HG03378 (cell line): Measurements from ENCODE around the gene CABP2.
A peak's percentile ranks its signal among the peaks of the same experiment; 100 is the strongest.
"Not testable (repeated sequence)": the region's sequence is repeated elsewhere in the genome, so short reads cannot be mapped to it uniquely, and the experiment has no call there.

Source experiments
- ATAC-seq: cut with Tn5 transposase; IDR thresholded peaks from one replicate; pipeline ENCODE4 v1.9.1; 2021; ENCODE audit warnings: mild to moderate bottlenecking, moderate library complexity; ENCODE audit not compliant: unreplicated experiment

The CABP2 gene

DNA sequence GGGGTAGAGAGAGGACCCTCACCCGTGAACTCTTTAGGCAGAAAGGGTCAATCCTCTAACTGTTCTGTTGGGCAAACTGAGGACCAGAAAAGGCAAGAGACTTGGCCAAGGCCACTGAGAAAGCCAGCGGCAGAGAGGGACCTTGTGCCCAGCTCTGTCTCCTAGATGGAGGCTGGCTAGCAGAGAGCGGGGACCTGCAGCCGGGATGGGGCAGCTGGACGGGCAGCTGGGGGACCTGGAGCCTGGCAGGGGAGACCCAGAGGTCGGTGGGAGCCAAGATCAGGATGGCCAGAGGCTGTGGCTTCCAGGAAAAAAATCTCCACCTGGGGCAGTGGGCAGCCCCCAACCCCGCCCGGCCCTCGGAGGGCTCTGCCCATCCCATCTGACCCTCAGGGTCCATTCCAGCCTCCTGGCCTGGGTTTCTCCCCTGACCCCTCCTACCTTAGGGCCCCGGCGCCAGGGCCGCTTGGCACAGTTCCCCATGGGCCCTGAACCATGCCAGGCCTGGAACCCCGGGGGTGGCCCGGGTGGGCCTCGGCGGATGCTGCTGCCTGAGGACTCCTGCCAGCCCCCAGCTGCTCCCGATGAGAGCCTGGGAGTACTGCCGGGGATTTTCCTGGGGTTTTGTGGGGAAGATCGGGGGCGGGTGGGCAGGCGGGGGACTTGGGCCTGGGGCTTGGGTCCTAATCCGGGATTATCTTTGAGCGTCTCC is at the start of gene CABP2:
TSS of gene CABP2 (minus strand) at position 603 of the 712 bp plus-strand sequence. CDS start at position 483, 120 bp downstream.
- ATAC-seq = no peak

DNA sequence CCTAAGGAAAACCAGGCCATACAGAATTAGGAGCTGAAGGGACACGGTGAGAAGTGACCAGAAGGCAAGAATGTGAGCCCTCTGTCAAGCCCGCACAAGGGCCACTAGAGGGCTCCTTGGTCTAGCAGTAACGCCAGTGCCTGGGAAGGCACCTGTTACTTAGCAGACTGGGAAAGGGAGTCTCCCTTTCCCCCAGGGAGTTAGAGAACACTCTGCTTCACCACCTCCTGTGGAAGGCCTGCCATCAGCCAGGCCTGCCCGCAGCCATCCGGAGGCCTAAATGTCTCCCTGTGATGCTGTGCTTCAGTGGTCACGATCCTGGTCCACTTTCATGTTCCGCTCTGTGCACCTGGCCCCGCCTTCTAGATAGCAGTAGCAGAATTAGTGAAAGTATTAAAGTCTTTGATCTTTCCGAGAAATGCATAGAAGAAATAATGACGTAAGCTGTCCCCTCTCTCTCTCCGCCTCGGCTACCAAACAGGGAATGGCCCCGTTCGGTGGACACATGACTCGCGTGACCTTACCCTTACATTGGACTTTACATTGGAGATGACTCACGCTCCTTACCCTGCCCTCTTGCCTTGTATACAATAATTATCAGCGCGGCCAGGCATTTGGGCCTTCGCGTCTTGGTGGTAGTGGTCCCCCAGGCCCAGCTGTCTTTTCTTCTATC is 49.6 kb upstream of the CABP2 start:
- no peak for ATAC-seq

DNA sequence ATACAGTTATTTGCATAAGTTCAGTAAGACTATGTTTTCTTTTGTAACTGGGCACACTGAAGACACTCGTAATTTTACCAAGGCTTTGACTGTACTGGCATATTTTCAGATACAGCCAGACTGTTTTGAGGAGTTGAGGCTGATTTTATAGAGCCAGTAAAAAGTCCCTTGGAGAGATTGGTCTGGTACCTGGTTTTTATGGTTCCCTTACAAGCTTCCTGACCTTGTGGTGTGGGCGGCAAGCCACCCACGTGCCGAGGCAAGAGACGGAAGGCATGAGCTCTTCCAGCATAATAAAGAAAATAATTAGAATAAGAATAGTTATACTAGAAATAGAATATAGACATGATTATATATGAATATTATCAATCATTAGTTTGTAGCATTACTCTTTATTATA is 49.1 kb upstream of the CABP2 start:
- ATAC-seq = no peak

DNA sequence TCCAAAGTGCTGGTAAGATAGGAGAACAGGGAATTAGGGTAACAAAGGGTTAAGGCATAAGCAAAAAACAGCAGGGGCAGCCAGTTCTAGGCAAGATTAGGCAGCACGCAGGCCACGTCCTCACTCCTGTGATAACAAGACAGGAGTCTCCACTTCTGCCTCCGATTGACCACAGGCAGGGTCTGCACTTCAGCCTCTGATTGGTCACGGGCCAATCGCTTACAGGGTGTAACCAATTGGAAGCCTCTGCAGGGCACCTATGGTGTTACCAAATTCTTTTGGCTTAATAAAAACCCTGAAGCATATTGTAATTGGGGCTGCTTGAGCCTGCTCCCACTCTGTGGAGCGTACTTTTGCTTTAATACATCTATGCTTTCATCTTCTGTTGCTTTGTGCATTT is 48.2 kb upstream of the CABP2 start:
- no peak for ATAC-seq

DNA sequence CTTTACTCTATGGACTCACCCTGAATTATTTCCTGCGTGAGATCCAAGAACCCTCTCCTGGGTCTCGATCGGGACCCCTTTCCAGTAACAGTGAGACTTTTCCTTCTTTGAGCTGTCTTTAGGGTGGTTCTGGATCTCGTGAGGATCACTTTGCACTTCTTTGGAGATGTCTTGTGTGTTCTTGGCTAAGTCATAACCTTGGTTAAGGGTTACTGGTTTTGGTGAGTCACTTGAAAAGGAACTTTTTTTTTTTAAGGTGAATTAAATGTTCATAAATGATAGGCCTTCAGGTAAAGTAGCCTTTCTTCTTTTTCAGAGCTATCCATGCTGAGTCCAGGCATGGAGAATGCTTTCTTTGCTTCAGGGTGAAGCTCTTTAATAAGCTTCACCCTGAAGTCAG is 41.0 kb upstream of the CABP2 start:
- ATAC-seq = no peak

DNA sequence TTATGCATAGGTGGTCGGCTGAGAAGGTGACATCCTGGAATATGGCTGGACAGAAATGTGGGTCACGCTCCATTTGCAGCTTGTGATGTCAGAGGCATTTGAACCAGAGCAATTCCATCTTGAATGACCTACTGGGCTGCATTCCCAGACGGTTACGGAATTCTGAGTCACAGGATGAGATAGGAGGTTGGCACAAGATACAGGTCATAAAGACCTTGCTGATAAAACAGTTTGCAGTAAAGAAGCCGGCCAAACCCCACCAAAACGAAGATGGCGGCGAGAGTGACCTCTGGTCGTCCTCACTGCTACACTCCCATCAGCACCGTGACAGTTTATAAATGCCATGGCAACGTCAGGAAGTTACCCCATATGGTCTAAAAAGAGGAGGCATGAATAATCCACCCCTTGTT is 40.5 kb upstream of the CABP2 start:
- ATAC-seq = not testable (repeated sequence)

DNA sequence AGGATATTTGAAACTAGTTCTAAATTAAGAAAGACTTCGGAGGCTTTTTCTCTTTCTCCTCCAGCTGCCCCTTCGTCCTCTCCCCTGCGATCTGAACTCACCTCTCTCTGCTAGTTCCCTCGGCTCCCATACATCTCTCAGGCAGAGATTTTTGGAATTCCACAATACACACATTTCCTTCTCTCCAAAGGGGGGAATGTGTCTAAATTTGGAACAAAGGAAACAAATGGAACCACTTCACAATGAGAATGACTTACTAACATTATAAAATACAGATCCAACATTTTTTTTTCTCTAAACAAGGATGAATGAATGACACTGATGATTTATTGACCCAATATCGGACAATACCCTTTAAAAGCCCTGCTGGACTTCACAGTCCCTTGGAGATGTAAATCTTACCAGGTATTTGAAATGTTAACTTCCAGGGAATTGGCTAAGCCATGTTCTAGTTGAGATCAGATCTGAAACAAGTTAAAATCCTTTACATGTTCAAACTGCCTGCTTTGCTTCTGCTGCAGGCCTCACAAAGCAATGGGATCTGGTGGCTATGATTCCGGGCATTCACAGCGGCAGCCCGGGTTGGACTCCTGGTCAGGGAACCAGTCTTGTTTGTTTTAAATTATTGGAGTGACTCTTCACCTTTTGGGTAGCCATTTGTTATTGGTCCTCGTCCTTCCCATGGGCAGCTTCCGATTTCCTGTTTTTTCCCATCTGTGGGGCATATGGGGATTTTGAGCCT is 39.9 kb upstream of the CABP2 start:
- ATAC-seq = no peak

DNA sequence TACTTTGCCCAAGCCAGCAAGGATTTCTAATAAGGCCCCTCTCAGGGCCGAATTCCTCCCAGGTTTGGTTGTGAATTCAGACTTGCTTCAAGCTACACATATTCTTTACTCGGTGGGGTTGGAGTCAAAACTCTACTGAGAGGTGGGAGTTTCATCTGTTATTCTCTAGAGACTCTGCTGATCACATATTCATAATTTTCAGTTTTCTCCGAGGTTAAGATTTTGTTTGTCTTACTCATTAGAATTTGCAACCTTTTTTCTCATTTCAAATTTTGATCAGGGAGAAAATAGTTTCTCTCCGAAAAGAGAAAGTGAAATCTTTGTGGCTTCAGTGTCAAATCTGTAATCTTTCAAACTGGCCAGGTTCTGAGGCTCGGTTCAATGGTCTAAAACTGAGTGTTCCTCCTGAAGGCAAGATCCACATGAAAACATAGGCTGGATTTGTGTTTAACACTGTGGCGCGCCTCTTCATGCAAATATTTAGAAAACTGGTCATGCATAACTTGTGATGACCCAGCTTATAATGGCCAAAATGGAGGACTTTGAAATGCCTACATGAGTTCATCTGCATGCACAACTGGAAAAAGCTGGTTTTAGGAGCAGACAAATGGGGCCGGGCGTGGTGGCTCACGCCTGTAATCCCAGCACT is 38.8 kb upstream of the CABP2 start:
- ATAC-seq = peak; percentile 63

DNA sequence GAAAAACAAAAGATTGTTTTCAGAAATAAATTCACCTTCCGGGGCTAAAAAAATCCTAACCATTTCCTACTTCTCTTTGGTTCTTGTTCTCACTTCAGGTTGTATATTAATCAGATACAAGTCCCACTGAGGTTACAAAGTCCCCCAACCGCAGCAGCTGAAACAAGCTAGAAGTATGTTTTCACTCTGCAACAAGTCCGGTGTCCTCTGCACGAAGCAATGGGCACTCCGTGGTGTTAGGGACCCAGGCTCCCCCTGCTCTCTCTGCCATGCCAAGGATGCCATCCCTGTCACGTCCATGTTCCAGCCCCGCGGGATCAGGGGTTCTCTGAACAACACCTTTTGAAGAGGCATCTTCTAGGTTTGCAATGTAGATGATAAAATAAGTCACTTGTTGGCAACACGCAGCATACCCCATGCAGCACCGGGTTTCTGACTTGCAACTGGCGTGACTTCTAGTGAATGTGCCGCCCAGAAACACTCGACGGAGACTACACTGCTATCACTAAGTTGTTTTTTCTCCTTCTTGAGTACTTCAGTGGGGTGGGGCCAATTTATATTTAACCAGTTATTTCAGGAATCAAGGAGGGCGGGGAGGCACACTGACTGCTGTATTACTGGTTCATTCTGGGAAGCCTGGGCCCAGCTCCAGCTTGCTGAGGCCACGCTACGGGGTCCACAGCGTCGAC is 35.0 kb upstream of the CABP2 start:
- peak; percentile 45 for ATAC-seq

DNA sequence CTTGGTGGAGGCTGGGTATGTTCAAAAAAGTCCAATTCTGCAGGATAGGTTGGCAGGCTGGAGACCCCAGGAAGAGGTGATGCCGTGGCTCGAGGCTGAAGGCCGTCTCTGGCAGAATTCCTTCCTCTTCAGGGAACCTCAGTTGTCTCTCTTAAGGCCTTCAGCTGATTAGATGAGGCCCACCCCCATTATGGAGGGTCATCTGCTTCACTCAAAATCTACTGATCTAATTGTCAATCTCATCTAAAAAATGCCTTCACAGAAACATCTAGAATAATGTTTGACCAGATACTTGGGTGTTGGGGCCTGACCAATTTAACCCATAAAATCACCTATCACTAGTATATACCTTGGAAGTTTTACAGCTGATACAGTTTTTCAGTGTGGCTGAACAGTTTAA is 33.0 kb upstream of the CABP2 start:
- no peak for ATAC-seq

DNA sequence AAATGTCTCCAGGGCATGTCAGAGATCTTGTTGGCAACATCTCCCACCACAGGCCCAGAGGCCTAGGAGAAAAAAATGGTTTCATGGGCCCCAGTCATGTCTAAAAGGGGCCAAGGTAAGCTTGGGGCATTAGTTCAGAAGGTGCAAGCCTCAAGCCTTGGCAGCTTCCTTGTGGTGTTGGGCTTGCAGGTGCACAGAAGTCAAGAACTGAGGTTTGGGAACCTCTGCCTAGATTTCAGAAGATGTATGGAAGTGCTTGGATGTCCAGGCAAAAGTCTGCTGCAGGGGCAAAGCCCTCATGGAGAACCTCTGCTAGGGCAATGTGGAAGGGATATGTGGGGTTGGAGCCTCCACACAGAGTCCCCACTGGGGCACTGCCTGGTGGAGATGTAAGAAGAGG is 28.5 kb upstream of the CABP2 start:
- not testable (repeated sequence) for ATAC-seq

DNA sequence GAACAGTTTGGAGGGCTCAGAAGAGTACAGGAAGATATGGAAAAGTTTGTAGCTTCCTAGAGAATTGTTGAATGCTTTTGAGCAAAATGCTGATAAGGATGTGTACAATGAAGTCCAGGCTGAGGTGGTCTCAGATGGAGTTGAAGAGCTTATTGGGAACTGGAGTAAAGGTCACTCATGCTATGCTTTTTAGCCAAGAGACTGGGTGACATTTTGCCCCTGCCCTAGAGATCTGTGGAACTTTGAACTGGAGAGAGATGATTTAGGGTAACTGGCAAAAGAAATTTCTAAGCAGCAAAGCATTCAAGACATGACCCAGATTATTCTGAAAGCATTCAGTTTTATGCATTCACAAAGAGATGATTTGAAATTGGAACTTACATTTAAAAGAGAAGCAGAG is 27.9 kb upstream of the CABP2 start:
- ATAC-seq = no peak

DNA sequence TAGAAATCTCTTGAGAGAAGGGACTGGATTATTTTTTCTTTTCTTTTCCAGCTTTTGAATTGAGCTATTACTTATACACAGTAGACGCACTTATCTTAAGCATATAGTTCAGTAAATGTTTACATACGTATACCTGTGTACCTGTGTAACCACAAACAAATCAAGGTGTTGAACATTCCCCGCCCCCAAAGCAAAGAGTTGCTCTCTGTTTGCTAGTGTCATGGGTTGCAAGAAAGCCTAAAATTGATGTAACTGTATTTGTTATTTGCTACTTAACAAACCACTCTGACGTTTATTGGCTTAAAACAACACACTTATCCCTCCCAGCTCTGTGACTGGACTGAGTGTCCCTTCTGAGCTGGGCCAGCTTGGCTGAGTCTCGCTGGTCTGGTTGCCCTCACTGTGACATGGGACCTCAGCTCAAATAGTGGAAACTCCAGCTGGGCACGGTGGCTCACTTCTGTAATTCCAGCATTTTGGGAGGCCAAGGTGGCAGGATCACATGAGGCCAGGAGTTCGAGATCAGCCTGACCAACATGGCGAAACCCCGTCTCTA is 25.4 kb upstream of the CABP2 start:
- ATAC-seq = no peak

DNA sequence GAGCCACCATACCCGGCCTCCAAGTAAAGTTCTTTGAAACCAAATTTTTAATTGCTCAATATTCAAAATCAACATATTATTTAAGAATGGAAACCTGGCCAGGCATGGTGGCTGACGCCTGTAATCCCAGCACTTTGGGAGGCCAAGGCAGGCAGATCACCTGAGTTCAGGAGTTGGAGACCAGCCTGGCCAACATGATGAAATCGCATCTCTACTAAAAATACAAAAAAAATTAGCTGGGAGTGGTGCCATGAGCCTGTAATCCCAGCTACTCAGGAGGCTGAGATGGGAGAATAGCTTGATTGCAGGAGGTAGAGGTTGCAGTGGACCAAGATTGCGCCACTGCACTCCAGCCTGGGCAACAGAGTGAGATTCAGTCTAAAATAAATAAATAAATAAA is 24.9 kb upstream of the CABP2 start:
- ATAC-seq = not testable (repeated sequence)

DNA sequence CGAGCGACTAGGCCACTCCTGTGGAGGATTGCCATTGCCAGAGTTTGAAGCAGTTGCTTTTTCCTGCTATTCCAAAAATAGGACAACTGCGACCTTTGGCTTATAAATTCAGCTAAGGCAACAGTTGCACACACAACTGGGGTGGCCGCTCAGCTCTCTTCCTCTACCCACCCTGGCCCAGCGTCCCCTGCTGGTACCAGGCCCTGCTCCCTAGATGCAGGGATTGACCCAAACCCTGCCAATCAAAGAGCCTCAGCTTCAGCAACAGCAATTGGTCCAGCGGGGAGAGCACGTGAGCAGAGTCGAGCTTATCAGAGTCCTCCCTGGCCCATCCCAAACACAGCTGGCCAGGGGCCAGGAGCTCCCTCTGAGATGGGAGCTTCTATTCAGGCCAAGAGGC is 22.0 kb upstream of the CABP2 start:
- no peak for ATAC-seq

DNA sequence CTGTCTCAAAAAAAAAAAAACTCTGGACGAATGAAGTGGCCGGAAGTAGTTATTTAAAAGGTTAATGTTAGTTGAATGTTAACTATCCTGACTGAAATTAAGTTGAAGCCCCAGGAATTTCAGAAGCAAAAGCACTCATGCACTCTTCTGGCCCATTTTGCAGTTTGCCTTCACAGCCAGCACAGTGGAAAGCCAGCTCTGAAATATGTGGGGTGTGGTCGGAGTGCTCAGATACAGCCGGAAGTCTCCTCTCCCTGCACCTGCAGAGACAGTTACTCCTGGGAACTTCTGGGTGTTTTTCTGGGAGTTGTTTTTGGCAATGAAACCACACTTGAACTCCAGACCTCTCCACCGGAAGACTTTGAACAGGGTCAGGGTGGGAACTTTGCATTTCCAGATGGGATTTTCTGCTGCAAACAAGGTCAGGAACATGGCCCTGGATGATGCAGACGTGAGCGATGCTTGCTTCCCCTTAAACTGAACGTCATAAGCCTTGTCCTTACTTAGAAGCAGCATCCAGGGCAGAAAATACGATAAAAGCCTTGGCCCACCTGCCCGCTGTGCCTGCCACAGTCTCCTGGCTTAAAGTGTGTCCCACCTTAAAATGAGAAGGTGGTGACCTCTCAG is 21.5 kb upstream of the CABP2 start:
- ATAC-seq = no peak

DNA sequence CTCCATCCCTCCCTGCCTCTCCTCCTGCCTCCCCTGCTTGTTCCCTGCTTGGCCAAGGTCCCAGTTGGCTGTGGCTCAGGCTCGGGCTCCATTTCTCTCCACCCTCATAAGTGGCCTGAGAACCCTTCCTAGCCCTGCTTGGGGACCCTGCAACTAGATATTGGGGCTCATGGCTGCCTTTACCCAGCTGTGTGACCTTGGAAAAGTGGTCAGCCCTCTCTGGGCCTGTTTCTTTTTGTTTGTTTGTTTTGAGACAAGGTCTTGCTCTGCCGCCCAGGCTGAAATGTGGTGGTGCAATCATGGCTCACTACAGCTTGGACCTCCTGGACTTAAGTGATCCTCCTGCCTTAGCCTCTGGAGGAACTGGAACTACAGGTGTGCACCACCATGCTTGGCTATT is 20.3 kb upstream of the CABP2 start:
- no peak for ATAC-seq

DNA sequence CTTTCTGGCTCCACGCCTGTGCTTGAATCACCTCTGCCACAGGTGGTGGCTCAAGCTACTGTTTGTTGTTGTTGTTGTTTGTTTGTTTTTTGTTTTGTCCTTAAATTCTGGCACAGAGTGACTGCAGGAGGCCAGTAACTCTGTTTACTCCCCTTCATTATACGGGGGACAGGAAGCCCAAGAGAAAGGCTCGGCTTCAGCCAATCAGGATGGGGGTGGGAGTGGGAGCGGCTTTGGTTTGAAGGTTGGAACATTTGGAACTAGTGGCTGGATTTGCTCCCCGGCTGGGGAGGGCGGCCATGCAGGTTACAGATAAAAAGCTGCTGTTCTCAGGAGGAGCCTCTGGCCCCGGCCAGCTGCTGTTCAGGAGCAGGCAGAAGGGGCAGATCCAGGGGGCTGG is 19.7 kb upstream of the CABP2 start:
- no peak for ATAC-seq

DNA sequence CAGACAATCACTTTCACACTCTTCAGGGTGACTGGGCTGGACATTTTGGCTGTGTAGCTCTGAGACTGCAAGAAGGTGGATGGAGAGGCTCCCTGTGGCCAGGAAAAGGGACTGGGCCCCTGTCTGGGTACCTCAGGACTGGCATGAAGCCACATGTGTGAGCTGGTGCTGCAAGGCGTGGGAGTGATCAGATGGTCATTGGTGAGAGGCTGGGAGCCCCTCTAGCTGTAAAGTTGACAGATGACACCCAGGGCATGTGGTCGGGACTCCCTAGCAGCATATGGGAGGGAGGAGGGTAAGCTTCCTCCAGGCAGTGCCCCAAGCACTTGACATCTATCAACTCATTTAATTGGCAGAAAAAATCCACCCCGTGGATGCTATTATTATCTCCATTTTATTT is 18.9 kb upstream of the CABP2 start:
- no peak for ATAC-seq

DNA sequence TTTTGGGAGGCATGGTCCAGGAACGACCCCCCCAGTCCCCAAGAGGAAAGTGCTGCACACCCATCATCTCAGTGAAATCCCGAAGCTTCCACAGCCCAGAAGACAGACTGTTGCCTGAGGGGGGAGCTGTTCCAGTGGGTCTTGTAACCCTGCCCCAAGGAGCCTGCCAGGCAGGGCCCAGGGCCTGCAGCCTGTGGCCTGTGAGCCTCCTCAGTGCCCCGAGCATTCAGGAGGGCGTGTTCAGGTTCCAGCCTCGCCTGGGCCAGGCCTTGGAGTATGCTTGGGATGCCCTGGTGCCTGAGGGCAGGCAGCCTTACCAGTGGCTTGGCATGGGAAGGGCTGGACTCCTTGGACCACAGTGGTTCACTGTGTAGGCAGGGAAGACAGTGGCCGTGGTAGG is 18.0 kb upstream of the CABP2 start:
- no peak for ATAC-seq
